AML-193 (cell line): ENCODE measurements around the gene PGBD5.

ENCODE experiments used
- DNase-seq, 2 experiments: peaks; one replicate each; lab custom pipeline; 2025; lab: John Stamatoyannopoulos, UW

PGBD5 gene

GRCh38 chr1:230376296-230376695 is 49.8 kb downstream of the PGBD5 start:
- DNase-seq: no peak

GRCh38 chr1:230375780-230376179 is 50.4 kb downstream of the PGBD5 start:
- no peak for DNase-seq

GRCh38 chr1:230375147-230375546 is 51.0 kb downstream of the PGBD5 start:
- DNase-seq: no peak

GRCh38 chr1:230371923-230372703 is 54.0 kb downstream of the PGBD5 start:
- no peak for DNase-seq

DNA sequence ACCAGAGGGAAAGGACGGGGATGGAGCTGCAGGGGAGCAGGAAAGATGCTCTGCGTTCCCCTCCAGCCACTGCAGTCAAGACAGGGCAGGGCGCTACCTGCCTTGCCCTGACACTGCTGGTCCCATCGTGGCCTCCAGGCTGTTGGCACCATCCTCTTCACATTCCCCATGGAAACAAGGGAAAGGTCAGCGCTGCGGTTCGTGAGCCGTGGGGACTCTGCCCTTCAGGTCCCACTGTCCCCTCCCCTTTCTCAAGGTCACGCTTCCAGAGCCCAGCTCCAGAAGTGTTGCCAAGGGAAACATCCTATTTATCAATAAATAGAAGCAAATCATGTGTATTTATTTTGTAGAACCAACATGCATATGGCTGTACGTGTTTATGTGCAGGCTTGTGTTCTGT is 56.0 kb downstream of the PGBD5 start:
- DNase-seq: no peak

- DNase-seq: no peak
Observed at GRCh38 chr1:230368871-230369270, 57.3 kb downstream of the PGBD5 start.

DNA sequence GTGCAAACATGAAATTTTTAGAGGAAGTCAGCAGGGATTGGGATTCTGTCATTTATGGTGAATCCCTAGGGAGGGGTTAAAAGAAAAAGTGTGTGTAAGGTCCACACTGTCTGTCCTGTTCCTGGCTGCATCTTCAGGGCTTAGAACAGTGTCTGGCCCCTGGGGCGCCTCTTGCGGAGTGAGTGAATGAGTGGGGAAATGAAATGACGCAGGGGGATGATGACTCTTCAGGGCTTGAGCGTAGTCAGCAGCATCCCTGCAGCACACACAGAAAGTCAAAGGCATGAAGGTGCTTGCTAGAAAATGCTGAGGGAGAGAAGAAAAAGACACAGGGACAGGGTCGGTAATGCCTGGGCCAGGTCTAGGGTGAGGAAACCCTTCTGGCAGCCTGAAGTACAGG is 57.8 kb downstream of the PGBD5 start:
- DNase-seq: no peak

- no peak for DNase-seq
Observed at GRCh38 chr1:230366504-230366915, 59.6 kb downstream of the PGBD5 start.

DNA sequence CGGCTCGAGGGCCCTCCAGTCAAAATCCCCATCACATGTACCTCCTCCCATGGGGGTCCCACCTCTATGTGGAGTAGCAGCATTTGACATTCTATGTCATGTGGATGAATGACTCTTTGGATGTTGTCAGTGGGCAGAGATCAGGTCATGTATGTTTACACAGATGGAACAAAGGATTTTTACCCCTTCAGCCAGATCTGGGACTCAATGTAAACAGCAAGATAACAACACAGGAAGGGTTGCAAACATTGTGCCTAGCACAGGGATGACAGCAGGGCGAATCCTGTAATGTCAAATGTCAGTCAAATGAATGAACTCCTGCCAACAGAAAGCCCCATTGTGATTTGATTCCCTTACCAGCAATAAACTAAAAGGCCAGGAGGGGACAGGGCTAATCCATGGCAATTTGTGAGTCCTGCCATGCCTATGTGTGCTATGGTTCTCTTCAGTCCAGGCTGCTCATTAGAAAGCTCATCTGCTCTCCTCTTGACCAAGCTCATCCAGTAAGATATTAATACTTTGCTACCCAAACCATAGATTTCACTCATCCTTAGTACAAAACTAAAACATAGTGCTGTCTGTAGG is 60.3 kb downstream of the PGBD5 start:
- no peak for DNase-seq

- no peak for DNase-seq
Observed at GRCh38 chr1:230362949-230363348, 63.2 kb downstream of the PGBD5 start.

DNA sequence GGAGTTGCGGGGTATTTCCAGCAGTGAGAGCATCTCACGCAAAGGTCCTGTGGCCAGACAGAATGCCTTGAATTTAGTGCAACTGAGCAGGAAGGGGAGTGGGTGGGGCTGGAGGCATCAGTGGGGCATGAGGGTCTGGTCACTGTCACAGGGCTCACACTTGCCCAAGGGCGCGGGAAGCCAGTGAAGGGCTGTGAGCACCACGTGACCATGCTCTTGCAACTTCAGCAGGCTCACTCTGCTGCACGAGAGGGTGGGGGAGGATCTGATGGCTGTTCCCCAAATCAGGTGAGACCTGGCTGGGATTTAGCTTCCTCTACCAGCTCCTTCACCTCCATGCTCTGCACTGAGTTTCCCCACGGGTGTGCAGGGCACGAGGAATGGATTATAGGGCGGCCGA is 64.2 kb downstream of the PGBD5 start:
- DNase-seq: no peak

- no peak for DNase-seq
Observed at GRCh38 chr1:230359992-230360668, 66.0 kb downstream of the PGBD5 start.

DNA sequence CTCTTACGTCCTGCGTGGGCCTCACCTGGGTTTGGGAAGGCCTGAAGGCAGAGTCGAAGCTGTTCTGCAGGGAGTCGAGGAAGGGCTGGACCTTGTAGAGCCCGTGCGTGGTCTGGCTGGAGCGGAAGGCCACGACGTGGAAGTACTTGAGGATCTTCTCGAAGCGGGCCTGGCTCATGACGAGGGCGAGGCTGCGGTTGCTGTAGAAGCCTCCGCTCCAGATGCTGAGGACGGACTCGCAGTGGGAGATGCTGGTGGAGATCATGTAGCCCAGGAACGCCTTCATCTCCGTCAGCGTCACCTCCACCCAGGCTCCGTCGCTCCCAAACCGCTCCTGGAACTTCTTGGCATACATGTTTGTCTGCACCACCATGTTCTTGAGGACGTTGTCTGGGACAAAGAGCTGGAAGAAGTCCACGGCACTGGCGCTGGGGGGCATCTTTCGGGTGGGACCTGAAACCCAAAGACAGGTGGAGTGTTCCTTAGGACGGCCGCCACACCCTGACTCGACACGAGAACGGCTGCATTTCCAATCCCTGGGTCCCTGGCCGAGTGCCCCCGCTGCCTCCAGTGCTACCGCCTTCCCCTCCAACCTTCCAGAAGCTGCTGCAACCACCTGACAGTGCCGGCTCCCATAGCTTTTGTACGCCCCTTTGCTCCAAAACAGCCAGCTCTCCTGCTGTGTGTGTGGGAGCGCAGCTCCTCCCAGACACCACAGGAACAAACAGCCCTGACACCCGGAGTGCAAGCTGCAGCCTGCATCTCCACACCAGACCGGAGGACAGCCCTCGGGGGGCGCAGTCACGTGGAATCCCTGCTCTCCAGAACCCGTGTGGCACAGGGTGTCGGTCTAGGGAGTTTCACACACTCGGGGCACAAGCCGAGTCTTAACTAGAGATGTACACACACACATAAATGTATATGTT is 69.0 kb downstream of the PGBD5 start:
- no peak for DNase-seq

GRCh38 chr1:230356190-230356589 is 69.9 kb downstream of the PGBD5 start:
- DNase-seq: no peak

DNA sequence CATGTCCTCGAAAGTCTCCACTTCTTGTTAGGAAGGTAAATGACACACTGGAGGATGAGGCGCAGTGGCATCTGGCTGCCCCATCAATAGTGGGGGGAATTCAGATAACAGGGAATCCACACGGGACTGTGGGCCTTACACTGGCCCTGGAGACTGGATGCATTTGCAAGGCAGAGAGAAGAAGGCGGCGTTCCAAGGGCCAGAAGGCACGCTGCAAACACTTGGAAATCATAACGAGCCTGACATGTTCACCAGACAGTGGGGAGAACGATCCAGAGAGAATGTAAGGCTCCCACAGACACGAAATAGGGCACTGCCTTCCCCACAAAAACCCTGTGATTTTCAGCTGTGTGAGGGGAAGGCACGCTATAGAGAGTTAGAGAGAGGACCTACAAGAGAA is 70.5 kb downstream of the PGBD5 start:
- no peak for DNase-seq

- DNase-seq: no peak
Observed at GRCh38 chr1:230355128-230355527, 71.0 kb downstream of the PGBD5 start.

GRCh38 chr1:230354005-230354404 is 72.1 kb downstream of the PGBD5 start:
- no peak for DNase-seq

GRCh38 chr1:230352537-230352936 is 73.6 kb downstream of the PGBD5 start:
- no peak for DNase-seq

- no peak for DNase-seq
Observed at GRCh38 chr1:230351983-230352382, 74.1 kb downstream of the PGBD5 start.

DNA sequence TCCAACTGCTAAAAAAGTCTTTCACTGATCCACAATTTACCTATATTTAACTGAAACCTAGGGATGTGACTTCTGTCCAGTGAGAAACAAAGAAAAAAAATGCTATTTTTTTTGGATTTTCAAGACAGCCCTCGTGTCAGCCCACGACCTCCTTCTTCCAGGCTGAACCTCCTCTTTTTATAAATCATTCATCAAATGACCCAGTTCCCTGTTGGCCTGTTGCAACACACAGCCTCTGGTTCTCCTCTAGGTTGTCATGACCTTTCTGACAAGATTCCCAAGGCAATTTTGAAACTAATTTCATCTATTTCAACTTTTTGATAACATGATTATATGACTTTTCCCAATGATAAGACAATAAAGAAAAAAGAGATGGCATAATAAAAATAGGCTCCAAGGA is 74.6 kb downstream of the PGBD5 start:
- no peak for DNase-seq

DNA sequence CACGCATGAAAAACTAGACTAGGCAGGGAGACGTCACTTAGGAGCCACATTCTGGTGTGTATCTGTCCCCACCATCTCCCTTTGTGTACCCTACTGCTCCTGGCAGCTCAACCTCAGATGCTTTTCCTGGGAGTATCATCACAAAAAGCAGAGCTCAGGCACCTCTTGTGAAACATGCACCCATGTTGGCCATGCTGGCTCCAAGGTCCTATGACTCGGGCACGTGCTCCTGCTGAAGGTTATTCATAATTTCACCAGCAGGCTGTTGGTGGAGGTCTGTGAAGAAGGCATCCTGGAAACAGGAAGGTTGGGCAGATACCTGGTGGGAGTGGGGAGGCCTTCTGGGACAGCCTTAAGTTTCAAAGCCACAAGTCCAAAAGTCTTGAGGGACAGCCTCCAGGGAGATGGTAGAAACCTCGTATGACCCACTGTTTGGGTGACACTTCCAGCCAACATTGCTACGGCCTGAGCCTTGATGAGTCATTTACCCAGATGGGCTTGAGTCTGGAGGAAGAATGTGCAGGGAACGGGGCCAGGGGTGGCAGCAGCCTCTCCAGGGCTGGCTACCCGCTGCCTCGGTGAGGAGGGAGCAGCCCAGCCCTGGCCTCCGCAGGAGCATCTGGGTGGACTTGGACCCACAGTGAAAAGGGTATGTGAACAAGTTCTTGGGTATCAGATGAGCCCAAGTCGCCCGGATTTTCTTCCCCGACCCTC is 75.8 kb downstream of the PGBD5 start:
- no peak for DNase-seq

DNA sequence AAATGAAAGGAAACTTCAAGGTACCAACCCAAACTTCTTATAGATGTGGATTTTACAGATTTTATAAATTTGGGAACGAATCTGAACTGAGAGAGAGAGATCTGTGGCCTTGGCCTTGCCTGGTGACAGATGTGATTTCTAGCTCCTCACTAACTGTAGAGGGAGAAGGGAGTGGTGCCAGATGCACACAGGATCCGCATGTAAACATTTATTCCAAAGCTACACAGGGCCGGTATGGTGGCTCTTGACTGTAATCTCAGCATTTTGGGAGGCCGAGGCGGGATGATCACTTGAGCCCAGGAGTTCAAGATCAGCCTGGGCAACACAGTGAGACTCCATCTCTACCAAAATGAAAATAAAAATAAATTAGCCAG is 77.1 kb downstream of the PGBD5 start:
- DNase-seq: no peak
